KMS-11 (cell line): ENCODE results near the gene NTN5.
A peak's percentile ranks its signal among the peaks of the same experiment; 100 is the strongest.

Experiments used
- H2AFZ ChIP-seq: fragments of 200-600 bp; sonication (generic); 2 replicates; pipeline ENCODE4 v1.6.1; 2016; ENCODE audit warnings: antibody characterized with exemption, mixed run types, low read depth
- H3K27ac ChIP-seq: fragments of 200-600 bp; sonication (generic); 2 replicates; pipeline ENCODE4 v1.6.1; 2016; ENCODE audit warnings: mild to moderate bottlenecking, mixed run types
- H3K27me3 ChIP-seq: fragments of 200-600 bp; sonication (generic); 2 replicates; pipeline ENCODE4 v1.6.1; 2017; ENCODE audit warnings: mild to moderate bottlenecking, low read depth, mixed run types, moderate library complexity; ENCODE audit not compliant: insufficient read depth
- H3K36me3 ChIP-seq: fragments of 200-600 bp; sonication (generic); 2 replicates; pipeline ENCODE4 v1.6.1; 2017; ENCODE audit warnings: mild to moderate bottlenecking, mixed run types; ENCODE audit not compliant: insufficient read depth
- H3K4me1 ChIP-seq: fragments of 200-600 bp; sonication (generic); 2 replicates; pipeline ENCODE4 v1.6.1; 2016; ENCODE audit warnings: mild to moderate bottlenecking, low read depth, mixed run types; ENCODE audit not compliant: poor library complexity, severe bottlenecking
- H3K4me2 ChIP-seq: fragments of 200-600 bp; sonication (generic); 2 replicates; pipeline ENCODE4 v1.7.0; 2016; ENCODE audit warnings: mild to moderate bottlenecking, mixed run types
- H3K4me3 ChIP-seq: fragments of 200-600 bp; sonication (generic); IDR thresholded peaks from 2 replicates; pipeline ENCODE4 v1.6.1; 2017; ENCODE audit warnings: low read depth, low read length, mixed read lengths; ENCODE audit not compliant: insufficient read depth
- H3K79me2 ChIP-seq: fragments of 200-600 bp; sonication (generic); 2 replicates; pipeline ENCODE4 v1.6.1; 2016; ENCODE audit warnings: low read depth, mixed run types; ENCODE audit not compliant: insufficient read depth
- H3K9ac ChIP-seq: fragments of 200-600 bp; sonication (generic); 2 replicates; pipeline ENCODE4 v1.6.1; 2016; ENCODE audit warnings: mild to moderate bottlenecking, mixed run types
- H4K20me1 ChIP-seq: fragments of 200-600 bp; sonication (generic); 2 replicates; pipeline ENCODE4 v1.6.1; 2016; ENCODE audit warnings: mild to moderate bottlenecking, mixed run types; ENCODE audit not compliant: insufficient read depth
- TF ChIP-seq, protein P1 (sequence below): fragments of 200-600 bp; sonication (generic); conservative IDR thresholded peaks from 2 replicates; pipeline ENCODE4 v1.6.1; 2017; ENCODE audit warnings: low read depth, mild to moderate bottlenecking, antibody characterized with exemption, low read length, moderate library complexity, mixed read lengths

Gene NTN5

DNA sequence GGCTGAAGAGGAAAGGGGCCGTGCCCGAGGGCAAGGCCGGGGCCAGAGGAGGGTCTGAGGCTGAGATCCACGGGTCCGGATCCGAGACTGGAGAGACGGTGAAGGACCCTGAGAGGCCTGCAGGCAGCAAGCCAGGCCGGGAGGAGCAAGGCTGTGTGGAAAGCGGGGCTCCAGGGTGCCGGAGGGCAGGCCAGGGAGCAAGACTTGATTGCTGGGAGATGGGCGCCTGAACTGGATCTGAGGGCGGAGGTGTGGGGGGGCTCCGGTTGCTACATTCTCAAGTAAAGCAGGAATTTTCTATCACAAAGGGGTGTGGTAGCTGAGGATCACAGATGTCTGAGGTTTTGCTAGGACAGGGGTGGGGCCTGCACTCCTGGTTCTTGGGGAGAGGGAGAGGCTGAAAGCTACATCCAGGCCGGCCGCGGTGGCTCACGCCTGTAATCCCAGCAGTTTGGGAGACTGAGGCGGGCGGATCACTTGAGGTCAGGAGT lies 42.9 kb upstream of the NTN5 start:
- H3K4me1 ChIP-seq: peaks cover 15% of the 10 kb centered on the region
- H3K27me3 ChIP-seq: no peaks in the 10 kb centered on the region; the same call in 1 of the 2 replicates
- H3K9ac ChIP-seq: no peak overlapping the region
- H3K4me3 ChIP-seq: no peak overlapping the region
- no peaks in the 10 kb centered on the region for H4K20me1 ChIP-seq
- H2AFZ ChIP-seq: no peak overlapping the region
- no peak overlapping the region for H3K4me2 ChIP-seq
- H3K79me2 ChIP-seq: no peaks in the 10 kb centered on the region
- no peak overlapping the region for H3K27ac ChIP-seq
- H3K36me3 ChIP-seq: no peaks in the 10 kb centered on the region
- TF ChIP-seq, protein P1, sequence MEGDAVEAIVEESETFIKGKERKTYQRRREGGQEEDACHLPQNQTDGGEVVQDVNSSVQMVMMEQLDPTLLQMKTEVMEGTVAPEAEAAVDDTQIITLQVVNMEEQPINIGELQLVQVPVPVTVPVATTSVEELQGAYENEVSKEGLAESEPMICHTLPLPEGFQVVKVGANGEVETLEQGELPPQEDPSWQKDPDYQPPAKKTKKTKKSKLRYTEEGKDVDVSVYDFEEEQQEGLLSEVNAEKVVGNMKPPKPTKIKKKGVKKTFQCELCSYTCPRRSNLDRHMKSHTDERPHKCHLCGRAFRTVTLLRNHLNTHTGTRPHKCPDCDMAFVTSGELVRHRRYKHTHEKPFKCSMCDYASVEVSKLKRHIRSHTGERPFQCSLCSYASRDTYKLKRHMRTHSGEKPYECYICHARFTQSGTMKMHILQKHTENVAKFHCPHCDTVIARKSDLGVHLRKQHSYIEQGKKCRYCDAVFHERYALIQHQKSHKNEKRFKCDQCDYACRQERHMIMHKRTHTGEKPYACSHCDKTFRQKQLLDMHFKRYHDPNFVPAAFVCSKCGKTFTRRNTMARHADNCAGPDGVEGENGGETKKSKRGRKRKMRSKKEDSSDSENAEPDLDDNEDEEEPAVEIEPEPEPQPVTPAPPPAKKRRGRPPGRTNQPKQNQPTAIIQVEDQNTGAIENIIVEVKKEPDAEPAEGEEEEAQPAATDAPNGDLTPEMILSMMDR: no peak

DNA sequence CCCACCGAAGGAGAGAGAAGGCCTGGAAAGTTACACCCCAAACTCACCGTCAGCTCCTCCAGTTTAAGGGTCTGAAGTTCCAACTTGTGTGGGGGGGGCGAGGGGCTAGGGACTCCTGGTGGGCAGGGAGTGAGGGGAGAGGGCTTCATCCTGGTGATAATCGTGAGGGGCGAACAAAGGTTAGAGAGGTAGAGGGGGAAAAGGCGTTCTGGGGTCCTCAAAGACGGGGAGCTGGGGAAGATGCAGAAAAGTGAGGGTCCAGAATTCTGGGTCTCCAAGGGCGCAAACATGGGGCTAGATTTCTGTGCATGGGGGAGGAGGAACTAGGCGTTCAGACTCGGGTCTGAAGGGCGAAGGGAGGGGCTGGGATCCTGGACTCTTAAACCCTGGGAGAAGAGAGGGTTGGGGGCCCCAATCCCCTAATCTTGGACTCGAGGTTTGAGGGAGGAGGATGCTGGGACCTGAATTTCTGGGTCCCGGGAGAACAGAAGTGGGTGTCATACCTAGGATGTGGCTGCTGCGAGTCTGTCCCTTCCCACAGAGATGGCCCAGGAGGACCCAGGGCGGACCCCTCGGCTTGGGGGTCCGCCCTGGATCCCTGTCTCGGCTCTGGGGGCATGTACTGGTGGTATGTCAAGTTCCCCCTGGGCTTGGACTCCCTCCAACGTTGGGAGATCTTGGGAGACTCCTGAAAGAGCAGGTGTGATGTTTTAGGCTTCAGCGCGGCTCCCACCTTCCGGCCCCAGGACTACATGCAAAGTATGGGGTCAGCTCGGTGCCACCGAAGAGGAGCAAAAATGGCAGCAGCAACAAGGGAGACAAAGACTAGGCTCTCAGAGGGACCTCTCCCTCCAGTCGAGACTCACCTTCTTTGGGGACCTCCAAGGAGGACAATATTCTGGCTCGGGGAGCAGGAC lies 42.2 kb upstream of the NTN5 start:
- H3K36me3 ChIP-seq: no peaks in the 10 kb centered on the region

DNA sequence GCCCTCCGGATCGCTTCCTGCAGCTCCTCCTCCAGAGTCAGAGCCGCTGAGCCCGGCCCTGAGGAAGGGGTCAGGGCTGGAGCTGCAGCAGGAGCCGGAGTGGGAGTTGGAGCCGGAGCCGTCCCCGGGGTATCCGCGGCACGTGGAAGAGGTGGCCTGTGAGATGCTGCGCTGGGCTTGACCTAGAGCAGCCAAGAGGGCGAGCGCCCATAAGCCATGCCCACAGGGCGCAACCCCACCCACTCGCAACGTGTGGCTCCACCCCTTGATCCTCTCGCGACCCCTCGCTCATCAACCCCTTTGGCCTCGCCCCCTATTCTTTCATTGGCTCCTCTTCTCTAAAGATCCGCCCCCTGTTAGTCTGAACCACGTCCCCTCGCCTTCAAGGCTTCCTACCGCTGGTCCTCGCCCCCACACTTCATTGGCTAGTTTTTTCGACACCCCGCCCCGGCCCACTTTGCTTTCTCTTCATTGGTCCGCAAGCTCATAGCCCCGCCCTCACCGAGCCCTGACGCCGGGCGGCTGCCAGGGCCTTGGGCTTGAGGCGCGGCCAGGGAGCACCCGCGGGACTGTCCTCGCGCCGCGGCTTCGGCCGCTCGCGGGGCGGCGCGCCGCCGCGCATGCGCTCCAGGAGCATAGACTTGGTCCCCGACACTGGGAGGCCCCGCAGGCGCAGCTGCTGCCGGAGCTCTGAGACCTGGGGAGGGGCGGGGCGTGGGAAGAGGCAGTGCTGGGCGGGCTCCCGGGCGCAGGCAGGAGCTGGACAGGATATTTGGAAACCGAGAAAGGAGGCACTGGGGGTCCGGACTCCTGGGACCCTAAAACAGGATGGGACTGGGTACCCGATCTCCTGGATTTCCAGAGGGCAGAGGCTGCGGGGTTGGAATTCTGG lies 41.3 kb upstream of the NTN5 start:
- Histone ChIP-seq H4K20me1 (no peaks in the 10 kb centered on the region), H3K27ac (no peak overlapping the region; the same call in 1 of the 2 replicates), H3K9ac (peak overlapping the region; percentile 23; the same call in 1 of the 2 replicates), H3K4me1 (peaks cover 11% of the 10 kb centered on the region), H3K36me3 (no peaks in the 10 kb centered on the region), H3K79me2 (no peaks in the 10 kb centered on the region), H3K4me3 (no peak overlapping the region), H3K4me2 (peak overlapping the region; percentile 78), H3K27me3 (no peaks in the 10 kb centered on the region; the same call in 1 of the 2 replicates), H2AFZ (peak overlapping the region; percentile 92)
- TF ChIP-seq, protein P1: no peak

More for the DNA sequence above, 42.2 kb upstream of the NTN5 start:
- no peak overlapping the region; the same call in 1 of the 2 replicates for H3K27ac ChIP-seq
- H3K4me2 ChIP-seq: peak overlapping the region; percentile 59
- peak overlapping the region; percentile 80 for H2AFZ ChIP-seq
- H3K9ac ChIP-seq: peak overlapping the region; percentile 23; the same call in 1 of the 2 replicates
- no peaks in the 10 kb centered on the region; the same call in 1 of the 2 replicates for H3K27me3 ChIP-seq
- H4K20me1 ChIP-seq: no peaks in the 10 kb centered on the region
- peaks cover 13% of the 10 kb centered on the region for H3K4me1 ChIP-seq
- H3K4me3 ChIP-seq: no peak overlapping the region
- H3K79me2 ChIP-seq: no peaks in the 10 kb centered on the region
- TF ChIP-seq, protein P1: no peak
